UCSD-AML1 (cell line): ENCODE measurements around the gene SH3D21.

Source experiments
- DNase-seq: peaks from one replicate; lab custom pipeline; 2025; ENCODE audit not compliant: unreplicated experiment; lab: John Stamatoyannopoulos, UW

The SH3D21 gene

DNA sequence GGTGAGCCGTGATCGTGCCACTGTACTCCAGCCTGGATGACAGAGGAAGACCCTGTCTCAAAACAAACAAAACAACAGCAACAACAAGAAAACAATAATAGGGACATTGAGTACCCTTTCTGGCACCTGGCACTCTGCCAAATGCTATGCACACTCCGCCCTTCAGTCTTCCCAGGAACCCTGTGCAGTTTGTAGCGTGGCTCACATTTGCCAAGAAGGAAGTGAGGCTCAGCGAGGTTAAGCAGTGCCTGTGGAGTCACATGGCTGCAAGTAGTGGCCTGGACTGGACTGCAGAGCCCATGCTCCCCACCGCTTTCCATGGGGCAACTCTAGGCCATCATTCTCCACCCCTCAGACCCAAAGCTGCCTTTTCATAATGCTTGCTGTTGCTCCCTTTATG lies 22.5 kb downstream of the SH3D21 start:
- DNase-seq, result no peak

DNA sequence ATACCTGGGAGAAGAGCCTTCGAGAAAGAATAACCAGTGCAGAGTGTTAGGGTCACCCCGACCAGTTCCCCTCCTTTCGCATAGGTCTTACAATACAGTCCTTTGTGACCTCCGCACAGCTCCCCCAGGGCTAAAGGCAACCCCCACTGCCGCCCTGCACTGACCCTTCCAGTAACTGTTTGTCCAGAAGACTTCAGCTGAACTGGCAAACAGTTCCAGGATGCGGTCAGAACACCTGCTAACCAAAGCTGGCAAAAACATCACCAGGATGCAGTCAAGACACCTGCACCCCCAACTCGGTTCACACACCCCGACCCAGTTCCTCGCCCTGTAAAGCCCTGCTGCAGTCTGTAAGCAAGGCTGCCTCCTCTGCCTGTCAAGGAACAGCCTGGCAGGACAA lies 23.6 kb downstream of the SH3D21 start:
- no peak for DNase-seq

DNA sequence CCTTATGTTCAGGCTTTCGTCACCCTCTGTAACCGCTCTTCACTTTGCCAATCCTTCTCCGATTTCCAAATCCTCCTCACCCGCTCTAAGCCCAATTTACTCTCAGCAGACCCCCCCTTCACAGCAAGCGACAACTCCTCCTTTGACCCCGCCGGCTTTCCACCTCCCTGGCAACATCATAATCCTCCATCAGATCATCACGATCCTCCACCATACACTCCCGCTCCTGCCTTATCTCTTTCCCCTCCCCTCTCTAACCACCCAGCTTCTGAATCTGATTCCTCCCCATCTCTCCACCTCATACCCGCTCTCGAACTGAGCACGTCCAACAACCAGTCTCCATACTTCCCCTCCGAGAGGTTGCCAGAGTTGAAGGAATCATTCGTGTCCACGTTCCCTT lies 24.8 kb downstream of the SH3D21 start:
- no peak for DNase-seq

DNA sequence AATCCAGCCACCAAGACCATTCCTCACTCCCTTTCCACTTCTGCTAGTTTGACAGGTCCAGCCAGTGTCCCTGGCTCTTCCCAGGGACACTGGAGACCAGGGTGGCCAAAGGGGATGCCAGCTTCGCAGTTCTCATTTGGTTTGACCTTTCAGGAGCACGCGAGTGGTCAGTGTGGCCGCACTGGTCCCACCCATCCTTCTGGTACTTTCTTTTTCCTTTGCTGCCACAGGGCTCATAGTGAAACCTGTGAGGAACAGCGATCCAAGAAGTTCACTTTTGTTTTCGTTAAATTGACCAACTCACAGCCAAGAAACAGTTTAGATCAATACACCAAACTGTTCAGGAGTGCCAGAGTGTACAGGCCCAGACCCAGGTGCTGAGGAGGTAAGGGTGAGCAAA lies 31.7 kb downstream of the SH3D21 start:
- no peak for DNase-seq

DNA sequence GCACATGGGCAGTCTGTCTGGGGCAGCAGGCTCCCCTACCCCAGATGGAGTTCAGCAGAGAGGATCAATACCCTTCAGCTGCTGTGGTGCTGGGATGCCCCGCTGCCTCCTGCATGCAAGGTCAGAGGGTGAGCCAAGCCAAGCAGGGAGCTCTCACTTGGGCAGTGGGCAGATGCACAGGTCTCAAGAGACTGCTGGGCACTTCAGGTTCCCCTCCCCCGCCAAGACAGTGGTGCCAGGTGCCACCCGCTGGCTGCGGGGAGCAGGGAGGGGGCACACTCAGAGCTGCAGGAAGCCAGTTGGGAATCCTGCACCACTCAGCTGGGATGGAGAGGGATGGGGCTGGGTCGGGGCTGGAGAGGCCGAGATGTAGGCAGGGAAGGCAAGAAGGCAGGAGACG lies 33.0 kb downstream of the SH3D21 start:
- peak; percentile 70 for DNase-seq

DNA sequence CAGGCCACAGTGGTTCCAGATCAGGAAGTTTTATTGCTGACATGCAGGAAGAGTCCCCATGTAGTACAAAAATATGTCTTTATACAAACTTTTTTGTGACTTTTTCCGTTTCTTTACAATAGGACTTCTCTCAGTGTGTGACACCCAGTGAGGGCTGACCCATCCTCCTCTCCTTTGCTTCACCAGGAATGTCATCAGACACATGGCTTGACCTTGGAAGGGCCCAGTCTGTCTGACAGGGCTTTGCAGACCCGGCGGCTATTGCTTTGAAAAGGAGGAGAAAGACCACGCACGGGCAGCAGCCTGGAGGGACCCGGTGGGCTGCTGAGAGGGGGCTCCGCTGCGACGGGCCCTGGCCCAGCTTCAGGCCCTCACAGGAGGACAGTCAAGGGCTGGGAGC lies 33.4 kb downstream of the SH3D21 start:
- no peak for DNase-seq

DNA sequence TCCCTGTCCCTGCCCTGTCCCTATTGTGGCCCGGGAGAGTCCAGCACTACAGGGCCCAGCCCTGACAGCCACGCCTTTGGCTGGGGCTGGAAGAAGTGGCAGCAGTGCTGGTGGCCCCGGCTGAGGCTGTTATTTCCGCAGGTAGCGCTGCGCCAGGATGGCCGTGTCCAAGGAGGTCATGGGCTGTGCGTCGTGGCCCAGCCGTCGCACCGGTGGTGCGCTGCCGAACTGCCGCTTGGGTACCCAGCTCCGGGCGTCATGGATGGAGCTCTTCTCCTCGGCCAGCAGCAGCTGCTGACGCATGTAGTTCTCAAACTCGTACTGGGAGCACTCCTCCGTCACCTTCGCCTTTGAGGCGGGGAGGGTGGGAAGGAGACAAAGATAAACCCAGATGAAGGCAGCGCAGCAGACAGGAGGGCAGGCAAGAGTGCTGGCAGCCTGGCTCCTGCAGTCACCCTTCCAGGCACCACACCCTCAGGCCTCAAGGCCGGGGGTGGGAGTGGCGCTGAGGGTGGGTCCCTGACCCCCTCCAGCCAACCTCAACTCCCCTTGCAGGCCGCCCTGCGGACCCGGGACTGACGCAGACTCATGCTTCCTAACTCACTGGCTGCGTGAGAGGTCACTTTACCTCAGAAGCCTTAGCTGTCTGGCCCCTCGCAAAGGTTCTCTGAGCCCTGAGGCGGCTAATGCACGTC lies 35.6 kb downstream of the SH3D21 start:
- no peak for DNase-seq

DNA sequence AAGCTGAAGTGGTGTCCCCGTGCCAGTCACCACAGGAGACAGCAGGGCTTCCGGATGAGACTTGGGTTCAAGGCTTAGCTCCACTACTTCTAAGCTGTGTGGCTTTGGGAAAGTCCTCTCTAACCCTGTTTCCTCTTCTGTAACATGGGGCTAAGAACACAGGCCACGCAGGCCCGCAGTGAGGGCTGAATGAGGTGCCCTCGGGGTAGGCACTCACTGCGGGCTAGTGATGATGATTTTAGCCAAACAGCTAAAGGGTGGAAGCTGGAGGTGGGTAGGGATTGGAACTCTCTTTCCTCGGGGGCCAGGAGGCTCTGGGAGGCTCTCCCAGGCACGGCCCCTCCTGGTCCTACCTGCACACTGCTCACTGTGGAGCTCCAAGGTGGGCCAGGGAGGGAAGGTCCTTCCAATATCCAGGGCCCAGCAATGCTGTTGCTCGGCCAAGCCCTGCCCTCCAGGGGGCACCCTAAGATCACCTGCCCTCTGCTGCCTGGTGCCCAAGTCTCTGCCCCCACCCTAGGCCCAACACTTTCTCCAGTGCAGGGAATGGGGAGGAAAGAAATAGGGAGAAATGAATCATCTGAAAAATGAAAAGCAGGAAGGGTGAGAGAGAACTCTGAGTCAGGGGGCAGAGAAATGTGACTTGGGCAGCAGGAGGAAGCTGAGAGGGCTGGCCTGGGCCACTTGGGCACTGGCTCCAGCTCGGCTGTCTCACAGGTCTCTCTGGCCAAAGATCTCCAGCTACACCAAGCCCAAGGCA lies 36.4 kb downstream of the SH3D21 start:
- peak; percentile 49 for DNase-seq

DNA sequence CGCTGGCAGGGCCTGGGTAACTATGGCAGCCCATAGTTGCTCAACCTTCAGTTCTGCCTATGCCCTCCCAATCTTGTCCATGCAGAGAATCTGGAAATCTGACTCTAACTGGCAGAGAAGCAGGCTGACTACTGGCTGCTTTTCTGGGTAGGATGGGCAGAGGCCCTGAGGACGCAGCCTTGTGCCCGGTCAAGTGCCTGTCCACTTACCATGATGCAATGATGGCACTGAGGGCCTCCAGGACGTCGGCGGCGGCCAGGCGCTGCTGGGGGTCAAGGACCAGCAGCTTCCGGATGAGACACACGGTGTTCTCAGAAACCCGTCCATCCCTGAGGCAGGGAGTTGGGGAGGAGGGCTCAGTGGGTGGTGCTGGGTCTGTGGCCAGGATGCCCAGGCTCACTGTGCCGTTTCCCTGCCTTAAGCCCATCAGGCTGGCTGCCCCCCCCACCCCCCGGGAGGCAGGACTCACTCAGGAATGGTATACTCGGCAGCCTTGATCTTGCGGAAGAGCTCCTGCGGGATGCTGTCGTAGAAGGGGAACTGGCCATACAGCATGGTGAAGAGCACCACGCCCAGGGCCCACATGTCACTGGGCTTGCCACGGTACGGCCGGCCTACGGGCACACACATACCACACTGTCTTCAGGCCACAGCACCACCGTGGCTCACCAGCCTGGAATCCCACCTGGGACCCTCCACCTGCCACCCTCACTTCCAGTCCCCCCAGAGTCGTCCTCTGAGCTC lies 37.7 kb downstream of the SH3D21 start:
- no peak for DNase-seq

DNA sequence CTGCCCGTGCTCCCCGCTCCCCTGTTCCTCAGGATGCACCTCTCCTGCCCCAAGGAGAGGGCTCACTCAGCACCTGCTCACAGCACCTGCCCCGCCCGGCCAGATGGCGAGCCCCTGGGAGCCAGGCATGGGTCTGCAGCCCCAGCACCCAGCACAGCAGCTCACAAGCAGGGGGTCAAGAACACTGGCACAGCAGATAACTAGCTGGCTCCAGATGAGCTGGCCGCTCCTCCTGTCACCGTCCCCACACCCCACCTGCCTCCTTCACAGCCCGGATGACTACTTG lies 38.2 kb downstream of the SH3D21 start:
- no peak for DNase-seq

DNA sequence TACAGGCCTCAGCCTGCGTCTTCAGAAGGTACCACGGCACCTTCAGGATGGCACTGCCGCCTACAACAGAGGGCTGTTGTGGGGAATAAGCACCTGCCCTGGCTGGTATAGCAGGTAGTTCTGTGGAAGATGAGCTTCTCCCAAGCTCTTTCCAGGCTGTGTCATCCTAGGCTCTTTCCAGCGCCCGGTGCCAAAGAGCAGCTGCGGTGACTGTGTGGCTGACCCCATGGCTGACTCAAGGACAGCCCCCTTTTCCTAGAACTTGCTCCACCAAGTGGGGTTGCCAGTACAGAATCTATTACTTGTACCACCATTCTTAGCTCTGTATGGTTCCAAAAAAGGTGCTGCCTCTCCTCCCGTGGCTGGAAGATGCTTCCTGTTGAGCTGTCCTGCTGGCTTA lies 39.2 kb downstream of the SH3D21 start:
- no peak for DNase-seq

DNA sequence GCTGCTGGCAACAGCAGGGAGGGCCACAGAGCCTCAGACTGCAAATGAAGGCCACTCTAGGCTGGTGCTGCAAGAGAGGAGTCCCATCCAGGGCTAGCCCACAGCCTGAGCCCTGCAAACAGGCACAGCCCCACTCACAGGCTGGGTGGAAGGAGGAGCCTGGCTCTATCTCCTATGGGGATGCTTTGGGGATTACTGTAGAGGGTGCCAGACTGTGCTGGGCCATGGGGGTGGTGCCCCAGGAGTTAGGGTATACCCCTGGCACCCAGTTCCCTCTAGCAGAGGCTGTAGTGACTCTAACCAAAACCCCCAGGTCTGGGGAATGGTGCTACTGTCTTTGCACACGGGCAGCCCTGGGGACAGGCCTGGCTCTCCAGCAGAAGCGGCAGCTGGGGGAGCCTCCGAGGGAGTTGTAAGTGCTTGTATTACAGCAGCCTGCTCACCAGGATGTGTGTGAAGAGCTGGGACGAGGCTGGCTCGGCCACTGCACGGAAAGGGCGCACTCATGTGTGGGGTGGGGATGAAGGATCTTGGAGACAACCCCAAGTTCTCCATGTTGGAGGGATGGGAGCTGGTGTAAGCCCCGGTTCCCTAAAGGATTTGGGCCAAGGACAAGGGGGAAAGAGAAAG lies 40.7 kb downstream of the SH3D21 start:
- no peak for DNase-seq

DNA sequence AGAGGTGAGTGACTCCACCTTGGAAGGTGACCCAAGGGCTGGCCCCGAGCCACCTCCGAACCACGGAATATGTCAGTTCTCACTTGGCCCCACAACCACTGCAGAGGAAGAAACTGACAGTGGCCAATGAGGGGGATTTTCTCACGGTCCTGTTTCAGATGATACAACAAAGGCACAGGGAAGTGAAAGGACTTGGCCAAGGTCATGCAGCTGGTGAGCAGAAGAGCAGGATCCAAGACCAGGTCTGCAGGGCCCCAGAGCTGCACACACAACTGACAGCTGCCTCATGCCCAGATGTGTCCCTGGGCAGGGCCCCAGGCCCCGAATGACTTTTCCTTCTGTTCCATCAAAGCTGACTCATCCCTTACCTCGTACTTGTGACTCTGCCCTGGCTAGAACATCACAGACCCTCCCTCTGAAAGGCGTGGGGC lies 43.1 kb downstream of the SH3D21 start:
- no peak for DNase-seq

DNA sequence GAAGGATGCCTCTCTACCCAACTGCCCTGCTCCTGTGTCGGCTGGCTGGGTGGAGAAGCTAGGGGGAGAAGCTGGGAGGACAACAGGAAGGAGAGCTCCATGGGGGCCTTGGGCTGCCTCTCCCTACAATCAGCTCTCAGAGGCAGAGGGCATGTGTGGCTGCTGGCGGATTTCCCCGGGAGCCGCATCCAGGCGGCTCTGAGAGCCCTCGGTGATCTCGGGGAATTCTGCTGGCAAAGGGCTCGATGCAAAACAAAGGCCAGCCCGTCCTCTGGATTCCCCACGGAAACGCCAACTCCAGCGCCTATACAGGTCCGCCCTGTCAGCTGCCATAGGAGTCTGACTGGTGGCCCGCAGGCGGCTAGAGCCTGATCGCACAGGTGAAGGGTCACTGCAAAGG lies 43.7 kb downstream of the SH3D21 start:
- DNase-seq, result no peak

DNA sequence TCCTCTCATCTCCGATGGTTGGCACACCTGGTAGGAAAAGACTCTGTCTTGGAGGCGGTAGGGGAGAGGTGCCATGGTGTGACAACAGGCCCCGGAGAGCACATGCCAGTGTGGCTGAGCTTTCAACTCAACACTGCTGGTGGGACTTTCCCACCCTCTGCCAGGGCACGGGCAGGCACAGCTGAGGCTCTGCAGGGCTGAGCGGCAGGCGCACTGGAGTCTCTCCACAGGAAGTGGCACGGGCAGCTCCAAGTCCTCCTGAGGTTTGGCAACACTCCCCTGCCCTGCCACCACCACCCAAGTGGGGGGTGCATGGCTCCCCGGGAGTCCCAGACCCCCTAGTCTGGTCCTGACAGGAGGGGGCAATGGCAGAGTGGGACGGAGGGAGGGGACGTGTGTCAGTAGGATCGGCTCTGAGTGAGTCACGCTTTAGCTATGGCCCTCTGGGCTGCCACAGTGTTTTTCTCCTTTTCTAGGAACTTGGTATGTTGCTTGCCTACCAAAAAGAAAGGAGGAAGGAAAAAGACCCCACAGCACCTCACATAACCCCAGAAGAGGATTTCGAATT lies 44.6 kb downstream of the SH3D21 start:
- peak; percentile 39 for DNase-seq

DNA sequence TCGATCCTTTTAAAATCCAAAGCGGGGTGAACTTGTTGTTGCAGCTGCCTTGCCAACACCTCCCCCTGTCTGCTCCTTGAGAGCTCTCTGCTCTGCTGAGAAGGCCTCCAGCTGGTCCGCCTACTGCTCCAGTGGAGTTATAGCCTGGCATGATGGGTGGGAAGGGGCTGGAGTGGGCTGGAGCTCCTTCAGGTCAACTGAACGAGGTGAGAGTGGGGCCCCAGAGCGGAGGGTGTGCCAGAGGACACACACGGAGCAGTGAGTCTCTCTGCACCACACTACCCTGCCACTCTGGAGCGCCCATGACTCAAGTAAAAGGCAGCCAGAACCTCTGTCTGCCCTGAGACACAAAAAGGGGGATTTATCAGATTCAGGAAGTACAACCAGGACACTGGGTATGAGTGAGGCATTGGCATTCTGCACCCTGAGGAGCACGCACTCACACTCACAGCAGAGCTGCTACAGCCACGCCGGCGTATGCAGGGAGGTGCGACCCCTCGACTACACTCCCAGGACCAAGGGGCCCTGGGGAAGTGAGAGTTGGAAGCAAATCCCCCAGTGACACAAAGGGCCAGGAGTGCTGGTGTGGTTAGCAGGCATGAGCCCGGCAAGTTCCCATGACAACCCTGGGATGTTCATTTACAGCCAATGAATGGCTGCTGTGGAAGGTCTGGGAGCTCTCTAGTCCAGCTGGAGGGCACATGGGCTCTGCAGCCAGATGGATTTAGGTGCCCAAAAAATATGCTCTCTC lies 45.2 kb downstream of the SH3D21 start:
- no peak for DNase-seq

DNA sequence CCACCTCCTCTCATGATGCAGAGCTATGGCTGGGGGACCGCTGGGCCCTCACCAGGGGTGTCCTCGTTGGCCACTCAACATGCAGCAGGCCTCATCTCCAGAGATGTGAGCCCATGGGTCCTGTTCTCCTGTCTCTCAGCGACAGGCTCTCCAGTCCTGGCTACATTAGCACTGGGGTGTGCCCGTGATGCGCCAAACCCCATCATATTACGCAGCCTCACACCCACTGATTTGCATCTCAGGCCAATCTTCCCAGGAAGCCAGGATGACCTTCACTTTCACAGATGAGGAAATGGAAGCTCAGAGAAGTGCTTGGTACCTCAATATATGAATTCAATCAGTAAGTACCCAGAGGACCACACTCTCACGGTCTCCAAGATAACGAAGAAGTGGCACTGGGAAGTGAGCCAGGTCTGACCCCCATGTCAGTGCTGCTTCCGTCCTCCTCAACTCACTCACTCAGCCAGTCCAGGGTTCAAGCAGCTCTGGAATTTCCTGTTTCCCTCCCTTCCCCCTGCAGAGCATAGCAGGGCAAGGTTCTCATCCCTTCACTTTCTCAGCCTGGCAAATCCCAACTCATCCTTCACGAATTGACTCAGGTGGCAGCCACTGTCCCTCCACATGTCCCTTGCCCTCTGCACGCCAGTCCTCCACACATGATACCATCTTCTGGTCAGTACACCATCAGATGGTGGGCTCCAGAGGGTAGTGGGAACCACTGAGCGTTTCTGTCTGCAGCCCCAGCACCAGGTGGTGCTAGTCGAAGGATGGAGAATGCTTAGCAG lies 46.1 kb downstream of the SH3D21 start:
- no peak for DNase-seq

DNA sequence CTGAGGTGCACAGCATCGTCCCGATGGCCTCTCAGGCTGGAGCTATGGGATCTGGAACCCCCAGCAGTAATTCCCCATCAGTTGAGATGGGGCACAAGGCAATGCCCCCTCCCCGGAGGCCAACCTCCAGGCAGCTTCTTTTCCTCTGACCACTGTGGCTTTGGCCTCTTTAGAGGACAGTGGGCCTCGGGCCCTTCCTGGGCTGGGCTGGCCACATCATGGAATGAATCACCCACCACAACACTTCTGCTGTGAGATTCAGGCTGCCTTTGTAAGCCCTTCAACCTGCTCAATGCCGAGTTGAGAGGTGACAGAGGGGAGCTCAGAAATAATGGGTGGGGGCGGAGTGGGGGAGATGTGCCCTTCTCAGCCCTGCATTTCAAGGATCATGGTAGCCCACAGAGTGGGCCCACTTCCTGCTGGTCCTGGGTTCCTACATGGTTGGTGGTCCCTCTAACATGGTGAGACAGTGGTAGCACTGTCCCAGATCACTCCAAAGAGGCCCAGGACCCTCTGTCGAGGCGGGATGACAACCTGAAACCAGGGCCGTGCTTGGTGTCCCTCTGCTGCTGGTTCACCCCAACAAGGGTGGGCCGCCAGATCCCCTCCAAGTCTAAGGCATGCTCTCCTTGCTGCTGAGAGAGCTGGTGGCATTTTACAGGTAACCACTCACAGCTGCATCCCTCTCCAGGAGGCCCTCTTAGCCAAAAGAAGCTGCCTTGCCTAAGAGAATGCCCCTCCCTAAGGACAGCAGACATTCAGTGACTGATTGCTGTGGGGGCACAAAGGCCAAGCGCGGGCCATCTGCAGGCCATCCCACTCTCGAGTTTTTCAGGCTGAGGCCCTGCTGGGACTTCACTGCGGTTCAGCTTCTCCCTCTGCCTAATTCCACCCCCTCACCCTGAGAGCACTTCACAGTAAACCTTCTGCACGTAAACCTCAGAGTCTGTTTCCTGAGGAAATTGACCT lies 47.0 kb downstream of the SH3D21 start:
- no peak for DNase-seq

DNA sequence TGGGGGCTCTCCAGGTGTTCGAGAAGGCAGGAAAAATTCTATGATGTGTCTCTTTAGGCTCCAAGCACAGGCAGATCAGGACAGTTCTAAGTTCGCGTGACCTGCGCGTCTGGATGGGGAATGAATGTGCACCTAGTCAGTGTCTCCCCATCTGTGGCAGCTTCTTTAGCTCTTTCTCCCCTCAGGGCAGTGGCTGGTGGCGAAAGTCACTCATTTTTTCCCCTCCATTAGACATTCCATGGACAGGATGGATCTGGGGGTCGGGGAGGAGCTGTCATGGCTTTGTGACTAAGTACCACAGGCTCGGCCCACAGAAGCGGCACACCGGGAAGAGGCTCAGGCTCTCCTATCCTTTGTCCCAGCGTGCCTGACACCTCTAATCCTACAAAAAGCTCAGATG lies 48.3 kb downstream of the SH3D21 start:
- no peak for DNase-seq
